ENCODE results near the gene PLA2G4A.

Gene PLA2G4A

GRCh38 chr1:186980400-186980799, 151.7 kb downstream of the PLA2G4A start:
- H3K4me1 ChIP-seq (ENCODE audit: insufficient read depth, low read length, poor library complexity, severe bottlenecking), result peaks cover 7% of the 10 kb centered on the region

GRCh38 chr1:186982116-186982515, 153.4 kb downstream of the PLA2G4A start:
- no peaks in the 10 kb centered on the region for H3K9me3 ChIP-seq (ENCODE audit: insufficient read depth, low read depth, low read length)
- TF ChIP-seq EZH2phosphoT487 (IDR thresholded peaks at IDR 0.05; ENCODE audit: borderline replicate concordance) (no peak), CTCF (conservative IDR thresholded peaks at IDR 0.05; ENCODE audit: low read length) (no peak)
- H3K9me2 ChIP-seq (replicated peaks; ENCODE audit: low read depth, low read length), result no peaks in the 10 kb centered on the region
- H3K4me2 ChIP-seq (ENCODE audit: low read depth, low read length, poor library complexity, severe bottlenecking), result no peak overlapping the region
- H4K20me1 ChIP-seq (ENCODE audit: insufficient read depth, low read length, poor library complexity, severe bottlenecking), result no peaks in the 10 kb centered on the region
- no peak overlapping the region for H2AFZ ChIP-seq (ENCODE audit: low read length)
- H3F3A ChIP-seq (ENCODE audit: low read depth), result no peaks in the 10 kb centered on the region
- H3K79me2 ChIP-seq (ENCODE audit: insufficient read depth, low read length), result no peaks in the 10 kb centered on the region
- H3K36me3 ChIP-seq (ENCODE audit: insufficient read depth, low read length), result no peaks in the 10 kb centered on the region
- peaks cover 7% of the 10 kb centered on the region for H3K4me1 ChIP-seq (ENCODE audit: insufficient read depth, low read length, poor library complexity, severe bottlenecking)
- H3K9ac ChIP-seq (ENCODE audit: low read depth, low read length, poor library complexity, severe bottlenecking), result no peak overlapping the region
- no peaks in the 10 kb centered on the region for H3K27me3 ChIP-seq (ENCODE audit: insufficient read depth, low read length, poor library complexity, severe bottlenecking)
- H3K4me3 ChIP-seq (ENCODE audit: low read length, poor library complexity, severe bottlenecking), result no peak overlapping the region

More at GRCh38 chr1:186980400-186980799, 151.7 kb downstream of the PLA2G4A start:
- no peaks in the 10 kb centered on the region for H3F3A ChIP-seq (ENCODE audit: low read depth)
- H4K20me1 ChIP-seq (ENCODE audit: insufficient read depth, low read length, poor library complexity, severe bottlenecking), result no peaks in the 10 kb centered on the region
- TF ChIP-seq CTCF (conservative IDR thresholded peaks at IDR 0.05; ENCODE audit: low read length), result no peak
- TF ChIP-seq EZH2phosphoT487 (IDR thresholded peaks at IDR 0.05; ENCODE audit: borderline replicate concordance), result no peak
- H3K4me2 ChIP-seq (ENCODE audit: low read depth, low read length, poor library complexity, severe bottlenecking), result no peak overlapping the region
- no peak overlapping the region for H3K9ac ChIP-seq (ENCODE audit: low read depth, low read length, poor library complexity, severe bottlenecking)
- no peak overlapping the region for H3K4me3 ChIP-seq (ENCODE audit: low read length, poor library complexity, severe bottlenecking)
- no peak overlapping the region for H2AFZ ChIP-seq (ENCODE audit: low read length)
- H3K9me2 ChIP-seq (replicated peaks; ENCODE audit: low read depth, low read length), result no peaks in the 10 kb centered on the region
- no peaks in the 10 kb centered on the region for H3K79me2 ChIP-seq (ENCODE audit: insufficient read depth, low read length)
- no peaks in the 10 kb centered on the region for H3K36me3 ChIP-seq (ENCODE audit: insufficient read depth, low read length)
- H3K9me3 ChIP-seq (ENCODE audit: insufficient read depth, low read depth, low read length), result no peaks in the 10 kb centered on the region
- no peaks in the 10 kb centered on the region for H3K27me3 ChIP-seq (ENCODE audit: insufficient read depth, low read length, poor library complexity, severe bottlenecking)

GRCh38 chr1:186983327-186983726, 154.6 kb downstream of the PLA2G4A start:
- no peaks in the 10 kb centered on the region for H3K9me2 ChIP-seq (replicated peaks; ENCODE audit: low read depth, low read length)
- H3K36me3 ChIP-seq (ENCODE audit: insufficient read depth, low read length), result no peaks in the 10 kb centered on the region
- no peaks in the 10 kb centered on the region for H3K79me2 ChIP-seq (ENCODE audit: insufficient read depth, low read length)
- H3K9ac ChIP-seq (ENCODE audit: low read depth, low read length, poor library complexity, severe bottlenecking), result no peak overlapping the region
- peak overlapping the region; percentile 74; the same call in 1 of the 2 replicates for H2AFZ ChIP-seq (ENCODE audit: low read length)
- no peaks in the 10 kb centered on the region for H3K9me3 ChIP-seq (ENCODE audit: insufficient read depth, low read depth, low read length)
- H3K27me3 ChIP-seq (ENCODE audit: insufficient read depth, low read length, poor library complexity, severe bottlenecking), result no peaks in the 10 kb centered on the region
- H3K4me2 ChIP-seq (ENCODE audit: low read depth, low read length, poor library complexity, severe bottlenecking), result peak overlapping the region; percentile 22
- H3K4me3 ChIP-seq (ENCODE audit: low read length, poor library complexity, severe bottlenecking), result no peak overlapping the region
- H4K20me1 ChIP-seq (ENCODE audit: insufficient read depth, low read length, poor library complexity, severe bottlenecking), result no peaks in the 10 kb centered on the region
- TF ChIP-seq CTCF (conservative IDR thresholded peaks at IDR 0.05; ENCODE audit: low read length), result no peak
- TF ChIP-seq EZH2phosphoT487 (IDR thresholded peaks at IDR 0.05; ENCODE audit: borderline replicate concordance), result no peak
- H3F3A ChIP-seq (ENCODE audit: low read depth), result no peaks in the 10 kb centered on the region
- H3K4me1 ChIP-seq (ENCODE audit: insufficient read depth, low read length, poor library complexity, severe bottlenecking), result peaks cover 7% of the 10 kb centered on the region

Data from Loucy (cell line).